NOMO-1 treated with dmso at 0.1 percent for 144 hours (cell line): ENCODE measurements around the gene PLXNA4.
"Not testable (repeated sequence)": the region's sequence is repeated elsewhere in the genome, so short reads cannot be mapped to it uniquely, and the experiment has no call there.

Experiments used
- DNase-seq: peaks from one replicate; lab custom pipeline; 2025; ENCODE audit not compliant: unreplicated experiment; lab: John Stamatoyannopoulos, UW

Gene PLXNA4

GRCh38 chr7:132575982-132576720, at the start of gene PLXNA4:
PLXNA4 (minus strand) TSS chr7:132576470; CDS start chr7:132508693, 67,777 bp downstream.
- DNase-seq = no peak

GRCh38 chr7:132625651-132626050, 49.4 kb upstream of the PLXNA4 start:
- no peak for DNase-seq

- no peak for DNase-seq
Measured at GRCh38 chr7:132622081-132622480, 45.8 kb upstream of the PLXNA4 start.

- no peak for DNase-seq
Measured at GRCh38 chr7:132619967-132620366, 43.7 kb upstream of the PLXNA4 start.

- no peak for DNase-seq
Measured at GRCh38 chr7:132618956-132619305, 42.7 kb upstream of the PLXNA4 start.

- DNase-seq = no peak
Measured at GRCh38 chr7:132618271-132618955, 42.1 kb upstream of the PLXNA4 start.

GRCh38 chr7:132614428-132615318, 38.4 kb upstream of the PLXNA4 start:
- DNase-seq = peak; percentile 9

GRCh38 chr7:132613737-132614136, 37.5 kb upstream of the PLXNA4 start:
- no peak for DNase-seq

GRCh38 chr7:132610995-132611394, 34.7 kb upstream of the PLXNA4 start:
- no peak for DNase-seq

- DNase-seq = no peak
Measured at GRCh38 chr7:132609906-132610520, 33.7 kb upstream of the PLXNA4 start.

GRCh38 chr7:132609222-132609621, 33.0 kb upstream of the PLXNA4 start:
- DNase-seq = no peak

- no peak for DNase-seq
Measured at GRCh38 chr7:132608523-132608922, 32.3 kb upstream of the PLXNA4 start.

GRCh38 chr7:132607656-132608055, 31.4 kb upstream of the PLXNA4 start:
- no peak for DNase-seq

GRCh38 chr7:132604121-132604520, 27.9 kb upstream of the PLXNA4 start:
- no peak for DNase-seq

- DNase-seq = no peak
Measured at GRCh38 chr7:132603220-132603833, 27.1 kb upstream of the PLXNA4 start.

GRCh38 chr7:132601783-132602182, 25.5 kb upstream of the PLXNA4 start:
- no peak for DNase-seq

- no peak for DNase-seq
Measured at GRCh38 chr7:132596588-132596987, 20.3 kb upstream of the PLXNA4 start.

GRCh38 chr7:132594741-132595140, 18.5 kb upstream of the PLXNA4 start:
- DNase-seq = not testable (repeated sequence)

GRCh38 chr7:132592936-132593335, 16.7 kb upstream of the PLXNA4 start:
- DNase-seq = no peak

GRCh38 chr7:132592231-132592920, 16.1 kb upstream of the PLXNA4 start:
- no peak for DNase-seq
